ENCODE data around the gene NUPR1.
A peak's percentile ranks its signal among the peaks of the same experiment; 100 is the strongest.
"Not testable (repeated sequence)": the region's sequence is repeated elsewhere in the genome, so short reads cannot be mapped to it uniquely, and the experiment has no call there.

NUPR1 gene

GRCh38 chr16:28497861-28498599 lies 40.7 kb downstream of the NUPR1 start:
- DNase-seq: no peak

DNA sequence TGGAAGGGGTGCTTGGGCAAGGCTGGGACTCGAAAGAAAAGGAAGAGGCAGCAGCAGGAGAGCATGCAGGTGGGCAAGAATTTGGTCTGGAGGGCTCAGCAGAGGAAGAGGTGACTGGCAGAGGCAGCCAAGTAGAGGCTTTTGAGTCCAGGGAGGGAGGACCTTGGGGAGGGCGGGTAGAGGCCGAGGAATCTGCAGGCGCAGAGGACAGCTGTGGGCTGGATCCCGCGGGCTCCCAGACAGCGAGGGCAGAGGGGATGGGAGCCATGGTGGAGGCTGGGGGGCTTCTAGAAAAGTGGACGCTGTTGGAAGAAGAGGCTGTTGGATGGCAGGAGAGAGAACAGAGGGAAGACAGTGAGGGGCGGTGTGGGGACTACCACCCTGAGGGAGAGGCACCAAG lies 41.4 kb downstream of the NUPR1 start:
- no peak for DNase-seq

GRCh38 chr16:28496844-28497243 lies 41.9 kb downstream of the NUPR1 start:
- DNase-seq: no peak

DNA sequence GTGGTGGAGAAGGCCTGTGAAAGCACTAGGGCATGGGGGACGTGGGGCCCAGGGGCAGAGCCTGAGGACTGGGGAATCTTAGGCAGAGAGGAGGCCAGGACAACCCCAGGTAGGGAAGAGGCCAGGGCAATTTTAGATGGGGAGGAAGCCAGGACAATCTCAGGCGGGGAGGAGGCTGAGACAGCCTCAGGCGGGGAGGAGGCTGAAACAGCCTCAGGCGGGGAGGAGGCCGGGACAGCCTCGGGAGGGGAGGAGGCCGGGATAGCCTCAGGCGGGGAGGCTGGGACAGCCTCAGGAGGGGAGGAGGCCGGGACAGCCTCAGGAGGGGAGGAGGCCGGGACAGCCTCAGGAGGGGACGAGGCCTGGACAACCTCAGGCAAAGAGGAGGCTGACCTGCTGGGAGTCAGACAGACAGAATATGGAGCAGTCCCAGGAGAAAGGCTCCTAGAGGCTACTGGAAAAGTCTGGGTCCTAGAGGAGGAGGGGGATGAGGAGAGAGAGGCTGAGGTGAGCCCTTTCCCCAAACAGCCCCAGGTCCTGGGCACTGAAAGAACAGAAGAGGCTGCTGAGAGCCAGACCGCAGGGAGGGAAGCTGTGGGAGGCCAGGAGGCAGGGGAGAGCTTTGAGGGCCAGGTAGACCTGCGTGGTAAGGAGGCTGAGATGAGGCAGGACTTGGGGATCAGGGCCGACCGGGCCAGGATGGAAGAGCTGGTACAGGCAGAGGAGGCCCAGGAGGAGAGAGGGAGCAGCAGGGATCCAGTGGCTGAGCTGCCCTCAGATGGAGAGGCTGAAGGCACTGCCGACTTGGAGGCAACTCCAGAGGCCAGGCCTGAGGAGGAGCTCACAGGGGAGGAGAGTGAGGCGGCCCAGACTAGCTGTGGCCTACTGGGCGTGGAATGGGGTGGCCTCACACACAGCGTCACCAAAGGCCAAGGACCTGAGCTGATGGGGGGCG lies 42.7 kb downstream of the NUPR1 start:
- DNase-seq: no peak

GRCh38 chr16:28495098-28495793 lies 43.5 kb downstream of the NUPR1 start:
- DNase-seq: no peak

- DNase-seq: peak; percentile 95
Measured at GRCh38 chr16:28494121-28494851, 44.5 kb downstream of the NUPR1 start, which contains the start of gene APOBR. APOBR (plus strand) TSS chr16:28494643; CDS start chr16:28494682, 39 bp downstream.

GRCh38 chr16:28492511-28492910 lies 46.3 kb downstream of the NUPR1 start:
- no peak for DNase-seq

- DNase-seq: peak; percentile 94
Measured at GRCh38 chr16:28491970-28492474, 46.8 kb downstream of the NUPR1 start, which contains the start of gene CLN3. CLN3 (minus strand) TSS chr16:28492074; CDS start chr16:28491759, 315 bp downstream.

- DNase-seq: no peak
Measured at GRCh38 chr16:28491230-28491969, 47.4 kb downstream of the NUPR1 start.

- no peak for DNase-seq
Measured at GRCh38 chr16:28486266-28486665, 52.5 kb downstream of the NUPR1 start.

DNA sequence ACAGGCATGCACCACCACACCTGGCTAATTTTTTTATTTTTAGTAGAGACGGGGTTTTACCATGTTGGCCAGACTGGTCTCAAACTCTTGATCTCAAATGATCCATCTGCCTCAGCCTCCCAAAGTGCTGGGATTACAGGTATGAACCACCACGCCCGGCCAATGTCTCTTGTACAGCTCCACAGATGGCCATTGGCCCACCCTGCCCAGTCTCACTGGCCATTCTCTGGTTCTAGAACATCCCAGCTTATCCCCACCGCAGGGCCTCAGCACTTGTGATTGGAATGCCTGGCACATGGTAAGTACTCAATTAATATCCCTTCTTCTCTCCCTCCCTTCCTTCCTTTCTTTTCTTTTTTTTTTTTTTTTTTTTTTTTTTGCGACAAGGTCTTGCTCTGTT lies 55.4 kb downstream of the NUPR1 start:
- not testable (repeated sequence) for DNase-seq

Data from activated CD4-positive, alpha-beta T cell treated with anti-CD3 and anti-CD28 coated beads, Interleukin-2, amount 50 U/mL, for 16 hours (primary cell).